LNCaP clone FGC (cell line): Measurements from ENCODE around the gene ZNF350.

ENCODE experiments used
- DNase-seq: peaks from one replicate; pipeline ENCODE4 v3.0.0-alpha.2; 2011; ENCODE audit warnings: low read depth
- H3K4me3 ChIP-seq: 2 replicates; pipeline ENCODE4 v1.5.1; 2011; ENCODE audit warnings: mild to moderate bottlenecking, low read depth, low read length, control low read depth
- TF ChIP-seq, protein P1 (sequence below): IDR thresholded peaks from 2 replicates; pipeline ENCODE4 v1.5.1; 2012; ENCODE audit warnings: mild to moderate bottlenecking; ENCODE audit not compliant: control insufficient read depth, insufficient read depth; ENCODE audit errors: extremely low read depth

ZNF350 gene

DNA sequence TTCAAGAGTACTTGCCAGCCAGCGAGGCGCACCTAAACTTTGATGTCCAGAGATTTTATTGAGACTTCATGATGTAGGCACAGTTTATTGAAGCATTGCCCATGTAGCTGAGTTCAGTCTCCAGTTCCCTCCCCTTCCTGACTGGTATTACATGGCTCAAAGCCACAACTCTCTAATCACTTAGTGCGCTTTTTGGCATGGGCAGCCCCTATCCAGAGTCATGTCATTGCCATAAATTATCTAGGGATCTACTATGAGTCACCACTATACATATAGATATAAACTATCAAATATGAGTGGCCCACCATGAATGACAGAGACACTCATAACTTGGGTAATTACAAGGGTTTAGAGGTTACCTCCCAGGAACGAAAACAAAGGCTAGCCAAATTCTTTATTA is 33.9 kb upstream of the ZNF350 start:
- no peak overlapping the region for H3K4me3 ChIP-seq

DNA sequence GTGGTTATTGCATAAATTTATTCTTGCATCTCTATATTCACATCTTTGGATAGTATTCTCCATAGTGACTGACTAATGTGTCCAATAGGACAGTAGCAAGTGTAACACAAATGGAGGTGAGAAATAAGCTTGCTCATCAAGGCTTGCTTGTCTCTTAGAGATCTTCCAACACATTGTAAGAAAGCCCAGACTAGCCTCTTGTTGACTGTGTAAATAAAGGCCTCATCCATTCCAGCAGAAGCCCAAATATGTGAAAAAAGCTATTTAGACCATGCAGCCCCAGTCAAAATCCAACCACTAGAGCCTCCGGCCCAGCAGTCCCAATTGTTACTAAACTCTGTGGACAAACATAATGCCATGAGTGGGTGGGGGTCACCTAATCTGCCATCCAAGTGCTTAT is 24.0 kb upstream of the ZNF350 start:
- H3K4me3 ChIP-seq, result no peak overlapping the region
- TF ChIP-seq, protein P1, sequence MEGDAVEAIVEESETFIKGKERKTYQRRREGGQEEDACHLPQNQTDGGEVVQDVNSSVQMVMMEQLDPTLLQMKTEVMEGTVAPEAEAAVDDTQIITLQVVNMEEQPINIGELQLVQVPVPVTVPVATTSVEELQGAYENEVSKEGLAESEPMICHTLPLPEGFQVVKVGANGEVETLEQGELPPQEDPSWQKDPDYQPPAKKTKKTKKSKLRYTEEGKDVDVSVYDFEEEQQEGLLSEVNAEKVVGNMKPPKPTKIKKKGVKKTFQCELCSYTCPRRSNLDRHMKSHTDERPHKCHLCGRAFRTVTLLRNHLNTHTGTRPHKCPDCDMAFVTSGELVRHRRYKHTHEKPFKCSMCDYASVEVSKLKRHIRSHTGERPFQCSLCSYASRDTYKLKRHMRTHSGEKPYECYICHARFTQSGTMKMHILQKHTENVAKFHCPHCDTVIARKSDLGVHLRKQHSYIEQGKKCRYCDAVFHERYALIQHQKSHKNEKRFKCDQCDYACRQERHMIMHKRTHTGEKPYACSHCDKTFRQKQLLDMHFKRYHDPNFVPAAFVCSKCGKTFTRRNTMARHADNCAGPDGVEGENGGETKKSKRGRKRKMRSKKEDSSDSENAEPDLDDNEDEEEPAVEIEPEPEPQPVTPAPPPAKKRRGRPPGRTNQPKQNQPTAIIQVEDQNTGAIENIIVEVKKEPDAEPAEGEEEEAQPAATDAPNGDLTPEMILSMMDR, result no peak
- no peak for DNase-seq

More for the DNA sequence above, 33.9 kb upstream of the ZNF350 start:
- DNase-seq, result no peak
- TF ChIP-seq, protein P1, result no peak

DNA sequence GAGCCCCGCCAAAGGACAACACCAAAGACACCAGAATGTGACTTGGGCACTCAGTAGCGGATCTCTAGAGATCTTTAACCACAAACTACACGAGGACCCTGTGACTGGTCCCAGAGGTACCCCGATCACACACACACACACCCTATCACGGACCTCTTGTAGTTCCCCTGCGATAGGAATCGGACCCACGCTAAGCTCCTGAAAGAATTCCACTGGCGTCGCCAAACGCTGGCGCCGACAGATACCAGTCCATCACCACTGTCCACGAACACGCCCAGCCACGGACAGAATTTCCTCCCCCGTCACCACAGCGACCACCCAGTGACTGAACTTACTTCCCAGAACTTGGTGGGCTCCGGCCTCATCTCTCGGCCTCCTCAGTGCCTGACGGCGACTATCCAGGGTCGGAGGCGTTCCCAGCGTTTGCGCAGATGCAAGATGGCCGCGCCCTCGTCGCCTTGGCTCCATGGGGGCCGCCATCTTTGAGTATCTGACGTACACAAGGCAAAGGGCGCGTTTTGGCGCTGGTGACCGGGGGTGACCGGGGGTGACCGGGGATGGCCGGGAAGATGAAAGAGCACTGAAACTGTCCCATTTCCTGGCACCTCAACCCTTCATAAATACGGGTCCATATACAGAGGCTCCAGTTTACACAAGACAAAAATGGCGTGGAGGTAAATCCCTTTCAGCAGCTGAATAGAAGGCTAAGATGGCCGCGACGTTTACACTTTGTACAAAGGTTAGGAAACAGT is 21.3 kb upstream of the ZNF350 start, which contains the start of gene ZNF615:
TSS of gene ZNF615 (minus strand) at position 406 of the 752 bp plus-strand sequence. CDS start 4,500 bp downstream, outside the sequence.
- H3K4me3 ChIP-seq, result peak within 1 kb of the TSS; percentile 89
- peak; percentile 46 for DNase-seq
- TF ChIP-seq, protein P1, result no peak

DNA sequence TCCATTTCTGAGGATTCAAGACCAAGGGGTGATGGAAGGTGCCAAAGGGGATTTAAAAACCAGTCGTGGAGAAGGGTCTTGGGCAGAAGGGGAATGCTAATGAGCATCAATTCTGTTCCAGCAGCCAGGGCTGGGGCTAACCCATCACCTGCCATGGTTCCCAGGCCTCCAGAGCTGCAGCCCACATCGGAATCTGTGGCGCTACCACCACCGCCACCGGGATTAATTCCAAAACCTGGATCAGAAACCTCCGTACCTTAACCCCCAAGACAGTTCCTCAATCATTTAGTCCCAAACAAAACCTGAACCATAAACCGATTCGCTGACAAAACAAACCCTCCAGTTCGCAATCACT is 20.8 kb upstream of the ZNF350 start:
- TF ChIP-seq, protein P1, result no peak
- peak overlapping the region; percentile 89 for H3K4me3 ChIP-seq
- DNase-seq, result no peak

DNA sequence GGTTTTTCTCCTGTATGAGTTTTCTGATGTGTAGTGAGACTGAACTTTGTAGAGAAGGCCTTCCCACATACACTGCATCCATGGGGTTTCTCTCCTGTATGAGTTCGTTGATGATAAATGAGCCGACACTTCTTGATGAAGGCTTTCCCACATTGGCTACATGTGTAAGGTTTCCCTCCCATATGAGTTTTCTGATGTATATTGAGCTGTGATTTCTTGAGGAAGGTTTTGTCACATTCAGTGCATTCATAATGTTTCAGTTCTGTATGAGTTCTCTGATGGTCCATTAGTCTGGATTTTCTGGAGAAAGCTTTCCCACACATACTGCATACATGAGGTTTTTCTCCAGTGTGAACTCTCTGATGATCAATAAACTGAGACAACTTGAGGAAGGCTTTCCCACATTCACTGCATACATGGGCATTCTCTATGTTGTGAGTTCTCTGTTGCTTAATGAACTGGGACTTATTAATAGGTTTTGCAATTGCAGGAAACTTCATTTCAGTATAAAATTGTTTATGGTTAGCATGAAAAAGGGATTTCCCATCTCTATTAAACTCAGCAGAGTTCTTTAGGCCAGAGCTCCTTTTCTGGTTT is 7.5 kb upstream of the ZNF350 start:
- DNase-seq, result no peak
- TF ChIP-seq, protein P1, result no peak
- H3K4me3 ChIP-seq, result no peak overlapping the region

DNA sequence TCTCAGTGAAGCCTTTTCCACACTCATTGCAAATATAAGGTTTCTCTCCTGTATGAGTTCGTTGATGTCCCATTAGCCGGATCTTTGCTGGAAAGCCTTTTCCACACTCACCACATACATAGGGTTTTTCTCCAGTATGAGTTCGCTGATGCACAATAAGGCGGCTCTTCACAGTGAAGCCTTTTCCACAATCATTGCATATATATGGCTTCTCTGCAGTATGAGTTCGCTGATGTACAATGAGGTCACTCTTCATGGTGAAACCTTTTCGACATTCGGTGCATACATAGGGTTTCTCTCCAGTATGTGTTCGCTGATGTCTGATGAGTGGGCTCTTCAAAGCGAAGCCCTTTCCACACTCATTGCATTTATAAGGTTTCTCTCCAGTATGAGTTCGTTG is 6.8 kb upstream of the ZNF350 start:
- TF ChIP-seq, protein P1, result no peak
- DNase-seq, result no peak
- no peak overlapping the region for H3K4me3 ChIP-seq
